GM20000 (cell line): ENCODE data around the gene IFI16.
A peak's percentile ranks its signal among the peaks of the same experiment; 100 is the strongest.

Source experiments
- DNase-seq: peaks from one replicate; pipeline ENCODE4 v3.0.0; 2012; ENCODE audit warnings: low spot score
- TF ChIP-seq, protein P1 (sequence below): IDR thresholded peaks from 2 replicates; pipeline ENCODE4 v1.5.1; 2012; ENCODE audit warnings: mild to moderate bottlenecking, control low read depth; ENCODE audit errors: extremely low read depth, missing control alignments

The IFI16 gene

DNA sequence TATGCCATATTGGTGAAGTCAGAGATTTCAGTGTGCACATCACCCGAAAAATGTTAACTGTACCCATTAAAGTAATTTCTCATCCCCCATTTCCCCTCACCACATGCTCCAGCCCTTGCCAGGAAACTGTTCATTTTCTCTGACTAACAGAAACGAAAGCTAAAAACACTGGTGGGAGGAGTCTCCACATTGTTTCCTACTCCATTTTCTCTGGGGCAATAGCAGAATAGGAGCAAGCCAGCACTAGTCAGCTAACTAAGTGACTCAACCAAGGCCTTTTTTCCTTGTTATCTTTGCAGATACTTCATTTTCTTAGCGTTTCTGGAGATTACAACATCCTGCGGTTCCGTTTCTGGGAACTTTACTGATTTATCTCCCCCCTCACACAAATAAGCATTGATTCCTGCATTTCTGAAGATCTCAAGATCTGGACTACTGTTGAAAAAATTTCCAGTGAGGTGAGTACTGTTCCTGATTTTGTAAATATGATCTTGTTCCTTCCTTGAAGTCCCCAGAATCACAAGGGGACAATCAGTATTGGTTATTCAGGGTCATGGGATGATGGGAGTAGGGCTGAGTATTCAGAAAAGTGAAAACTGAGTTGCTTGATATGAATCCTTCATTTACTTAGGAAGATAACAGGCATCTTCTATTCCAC, at the start of gene IFI16:
Gene IFI16, plus strand, starts transcription at position 204 of the 658 bp plus-strand sequence. CDS start 4,774 bp downstream, outside the sequence.
- peak; percentile 55 for DNase-seq
- TF ChIP-seq, protein P1, sequence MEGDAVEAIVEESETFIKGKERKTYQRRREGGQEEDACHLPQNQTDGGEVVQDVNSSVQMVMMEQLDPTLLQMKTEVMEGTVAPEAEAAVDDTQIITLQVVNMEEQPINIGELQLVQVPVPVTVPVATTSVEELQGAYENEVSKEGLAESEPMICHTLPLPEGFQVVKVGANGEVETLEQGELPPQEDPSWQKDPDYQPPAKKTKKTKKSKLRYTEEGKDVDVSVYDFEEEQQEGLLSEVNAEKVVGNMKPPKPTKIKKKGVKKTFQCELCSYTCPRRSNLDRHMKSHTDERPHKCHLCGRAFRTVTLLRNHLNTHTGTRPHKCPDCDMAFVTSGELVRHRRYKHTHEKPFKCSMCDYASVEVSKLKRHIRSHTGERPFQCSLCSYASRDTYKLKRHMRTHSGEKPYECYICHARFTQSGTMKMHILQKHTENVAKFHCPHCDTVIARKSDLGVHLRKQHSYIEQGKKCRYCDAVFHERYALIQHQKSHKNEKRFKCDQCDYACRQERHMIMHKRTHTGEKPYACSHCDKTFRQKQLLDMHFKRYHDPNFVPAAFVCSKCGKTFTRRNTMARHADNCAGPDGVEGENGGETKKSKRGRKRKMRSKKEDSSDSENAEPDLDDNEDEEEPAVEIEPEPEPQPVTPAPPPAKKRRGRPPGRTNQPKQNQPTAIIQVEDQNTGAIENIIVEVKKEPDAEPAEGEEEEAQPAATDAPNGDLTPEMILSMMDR = no peak

DNA sequence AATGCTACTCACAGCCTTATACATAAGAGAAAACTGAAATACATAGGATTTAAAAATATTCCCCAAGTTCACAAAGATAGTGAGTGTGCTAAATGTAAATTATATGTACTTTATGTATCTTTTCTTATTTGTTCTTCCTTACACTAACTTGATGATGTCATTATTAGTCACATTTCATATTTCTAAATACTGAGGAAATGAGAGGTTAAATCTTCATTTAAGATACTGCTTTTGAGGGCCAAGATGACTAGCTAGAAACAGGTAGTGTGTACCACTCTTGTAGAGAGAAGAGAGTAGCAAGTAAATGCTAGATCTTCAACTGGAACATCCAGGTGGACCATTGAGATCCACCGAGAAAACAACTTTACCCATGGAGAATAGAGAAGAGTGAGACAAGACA, 48.5 kb upstream of the IFI16 start:
- no peak for DNase-seq

DNA sequence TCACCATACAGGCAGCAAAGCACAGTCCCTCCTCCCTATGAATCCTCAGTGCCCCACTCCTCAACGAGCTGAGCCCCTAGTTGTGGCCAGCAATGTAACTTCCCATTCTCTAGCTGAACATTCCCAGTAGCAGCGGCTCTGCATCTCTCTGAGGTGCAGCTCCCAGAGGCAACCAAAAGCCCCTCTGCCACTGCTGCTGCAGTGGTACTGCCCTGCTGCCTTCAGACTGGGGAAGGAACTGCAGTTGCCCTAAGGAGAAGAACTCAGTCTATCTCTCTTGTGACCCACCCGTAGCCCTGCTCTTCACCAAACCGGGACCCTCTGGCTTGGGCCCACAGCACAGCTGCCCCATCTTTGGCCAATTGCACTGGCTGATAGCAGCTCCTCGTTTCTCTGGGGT, 46.7 kb upstream of the IFI16 start:
- DNase-seq = no peak
- TF ChIP-seq, protein P1 = no peak

More for the DNA sequence above, 48.5 kb upstream of the IFI16 start:
- TF ChIP-seq, protein P1 = no peak

DNA sequence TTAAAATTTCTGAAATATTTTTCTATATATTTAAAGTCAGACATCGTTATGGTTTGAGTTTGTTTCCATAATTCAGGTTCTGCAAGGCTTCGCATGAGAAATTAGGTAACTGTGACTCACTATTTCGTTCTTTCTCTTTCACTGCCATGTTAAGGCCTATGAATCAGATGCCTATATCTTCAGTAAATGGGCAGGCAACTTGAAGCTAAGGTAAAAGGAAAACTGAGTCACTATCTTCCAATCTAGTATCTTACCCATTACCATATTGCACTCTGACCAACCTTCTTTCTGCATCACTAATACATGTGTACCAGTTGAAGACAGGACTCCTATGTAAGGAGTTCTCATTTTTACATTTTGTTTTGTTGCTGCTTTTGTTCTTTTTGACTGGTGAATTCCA, 40.5 kb upstream of the IFI16 start:
- TF ChIP-seq, protein P1 = no peak
- DNase-seq = no peak

DNA sequence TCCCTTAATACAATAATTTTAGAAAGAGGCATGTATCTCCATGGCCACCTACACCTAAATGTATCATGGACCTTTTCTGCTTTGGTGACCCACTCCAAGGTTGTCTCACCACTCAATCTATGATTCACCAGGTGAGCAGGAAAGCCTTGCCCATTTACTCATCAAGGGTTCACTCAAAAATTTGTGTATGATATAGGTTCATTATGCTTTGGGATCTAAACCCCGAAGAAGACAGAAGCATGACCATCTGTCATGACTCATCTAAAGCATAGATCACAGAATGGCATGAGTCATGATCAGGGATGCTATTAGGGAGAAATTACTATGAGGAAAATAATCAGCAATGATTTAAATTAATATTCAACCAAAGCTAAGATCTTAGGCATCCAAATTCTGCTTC, 39.9 kb upstream of the IFI16 start:
- TF ChIP-seq, protein P1 = no peak
- DNase-seq = no peak

DNA sequence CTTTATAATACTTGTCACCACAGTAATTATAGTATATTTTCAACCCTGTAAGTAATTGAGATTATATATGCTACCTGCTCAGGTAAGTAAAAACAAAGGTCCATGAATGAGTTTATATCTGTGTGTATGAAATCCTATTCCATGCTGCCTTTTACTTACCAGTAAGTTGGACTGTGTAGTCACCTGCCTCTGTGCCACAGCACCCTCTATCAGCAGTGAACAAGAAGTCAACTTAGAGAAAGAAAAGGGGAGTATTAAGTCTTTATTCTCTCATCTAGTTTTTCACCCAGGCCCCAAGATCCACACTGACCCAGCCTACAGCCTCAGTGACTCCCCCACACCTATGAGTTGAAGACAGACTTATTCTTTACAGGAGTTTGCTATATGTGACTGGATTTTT, 36.9 kb upstream of the IFI16 start:
- no peak for DNase-seq

DNA sequence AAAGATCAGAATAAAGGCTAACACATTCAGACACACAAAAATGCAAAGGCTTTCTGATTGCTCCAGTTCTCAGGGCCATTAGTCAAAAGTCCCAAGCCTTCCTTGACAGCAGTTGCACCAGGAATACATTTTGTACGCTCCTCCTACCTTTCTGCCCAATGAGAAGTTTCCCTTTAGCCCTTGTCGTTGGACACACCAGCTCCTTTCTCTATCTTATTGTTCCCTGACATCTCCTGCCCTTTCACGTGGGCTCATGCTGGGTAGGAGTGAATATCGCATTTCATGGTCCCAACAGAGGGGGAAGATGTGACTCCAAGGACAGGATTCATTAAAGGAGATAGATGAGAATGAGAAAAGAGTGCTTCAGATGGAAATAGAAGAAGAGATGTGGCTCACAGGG, 33.5 kb upstream of the IFI16 start:
- no peak for DNase-seq
- TF ChIP-seq, protein P1 = no peak

More for the DNA sequence above, 36.9 kb upstream of the IFI16 start:
- TF ChIP-seq, protein P1 = peak; percentile 17
